ENCODE measurements around the gene NOP16.

DNA sequence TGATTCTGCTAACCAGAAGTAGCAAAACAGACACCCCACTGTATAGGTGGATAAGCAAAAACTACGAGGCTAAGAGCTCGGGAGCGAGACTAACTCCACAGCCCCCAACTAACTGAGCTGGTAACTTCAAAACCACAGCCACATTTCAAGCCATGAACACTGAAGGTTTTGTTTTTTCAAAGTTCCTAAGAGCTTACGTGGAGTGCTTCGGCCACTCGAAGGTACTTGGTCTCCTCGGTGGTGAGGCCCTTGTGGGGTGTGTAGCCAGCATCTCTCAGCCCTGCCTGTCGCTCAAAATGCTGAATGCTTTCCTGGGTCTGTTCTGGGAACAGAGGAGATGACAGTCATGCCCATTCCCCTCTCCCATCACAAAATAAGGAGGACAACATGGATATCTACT lies 38.0 kb downstream of the NOP16 start:
- TF ChIP-seq CTCF (IDR thresholded peaks at IDR 0.05) (no peak), POLR2A (IDR thresholded peaks at IDR 0.05; ENCODE audit: low read depth) (no peak), POLR2AphosphoS5 (IDR thresholded peaks at IDR 0.05) (no peak), EP300 (IDR thresholded peaks at IDR 0.05) (no peak)
